Esophagus (tissue), 2 donors: ENCODE results near the gene KCNMA1. TPM values are rescaled to one million over a fixed set of nuclear protein-coding genes. Genes with fewer than 3 reads are reported as not detected.
A peak's percentile ranks its signal among the peaks of the same experiment; 100 is the strongest.

ENCODE experiments used
- H3K27ac ChIP-seq, 2 donors: one replicate each; pipeline ENCODE4 v1.5.1; 2013; ENCODE audit warnings: low read depth in 2 of 2, mild to moderate bottlenecking in 2 of 2, inconsistent platforms in 1 of 2, low read length in 1 of 2, moderate library complexity in 1 of 2
- H3K27me3 ChIP-seq, 2 donors: one replicate each; pipeline ENCODE4 v1.6.1; 2013; ENCODE audit warnings: low read length in 2 of 2, control low read depth in 1 of 2, mild to moderate bottlenecking in 1 of 2; ENCODE audit not compliant: insufficient read depth in 2 of 2, control insufficient read depth in 1 of 2
- H3K36me3 ChIP-seq, 2 donors: one replicate each; pipeline ENCODE4 v1.6.1; 2013; ENCODE audit warnings: low read length in 1 of 2; ENCODE audit not compliant: control insufficient read depth in 2 of 2, insufficient read depth in 2 of 2
- H3K4me1 ChIP-seq, 2 donors: one replicate each; pipeline ENCODE4 v1.6.1; 2013; ENCODE audit warnings: low read length in 1 of 2; ENCODE audit not compliant: control insufficient read depth in 2 of 2, insufficient read depth in 2 of 2
- H3K4me3 ChIP-seq, 2 donors: one replicate each; pipeline ENCODE4 v1.5.1; 2013; ENCODE audit warnings: low read length in 2 of 2, mild to moderate bottlenecking in 2 of 2, low read depth in 1 of 2, moderate library complexity in 1 of 2
- H3K9me3 ChIP-seq, 2 donors: one replicate each; pipeline ENCODE4 v1.6.1; 2013; ENCODE audit warnings: mild to moderate bottlenecking in 2 of 2, low read depth in 1 of 2, low read length in 1 of 2, moderate library complexity in 1 of 2; ENCODE audit not compliant: control insufficient read depth in 2 of 2, insufficient read depth in 1 of 2
- WGBS, 2 donors: extraction: QIAGEN DNeasy Blood & Tissue Kit; methylation state at CpG; one replicate each; pipeline ENCODE4 v1.1.7; 2013; 5-methylcytosine and 5-hydroxymethylcytosine counted together
- polyA plus RNA-seq, 2 donors: library from polyadenylated mRNA; stranded (reverse); fragments of 200-250 nt; gene quantifications; one replicate each; pipeline ENCODE4 v1.2.3, GENCODE V29; 2013
- donor health status: healthy with polysubstance abuse.
- donor health status: Bipolar disorder and iron deficiency.

Gene KCNMA1
- polyA plus RNA-seq, 2 donors = 8.4 to 11.2 TPM

GRCh38 chr10:77016278-77016815 lies 621.3 kb downstream of the KCNMA1 start:
- no peaks in the 10 kb centered on the region for H3K9me3 ChIP-seq
- H3K36me3 ChIP-seq = no peaks in the 10 kb centered on the region
- H3K4me3 ChIP-seq = no peak overlapping the region
- no peaks in the 10 kb centered on the region for H3K27me3 ChIP-seq
- 79 to 84% methylated on average over 7 of the region's 7 CpGs for WGBS, 2 donors
- H3K4me1 ChIP-seq = no peaks in the 10 kb centered on the region
- H3K27ac ChIP-seq = no peak overlapping the region

GRCh38 chr10:77015360-77015759 lies 622.2 kb downstream of the KCNMA1 start:
- no peaks in the 10 kb centered on the region for H3K27me3 ChIP-seq
- no peaks in the 10 kb centered on the region for H3K4me1 ChIP-seq
- H3K27ac ChIP-seq = no peak overlapping the region
- H3K4me3 ChIP-seq = no peak overlapping the region
- H3K36me3 ChIP-seq = no peaks in the 10 kb centered on the region
- no peaks in the 10 kb centered on the region for H3K9me3 ChIP-seq
- 92 to 97% methylated on average over 1 of the region's 1 CpG for WGBS, 2 donors

GRCh38 chr10:77012812-77013500 lies 624.7 kb downstream of the KCNMA1 start:
- H3K4me3 ChIP-seq = no peak overlapping the region
- no peaks in the 10 kb centered on the region for H3K36me3 ChIP-seq
- WGBS, 2 donors = 51 to 57% methylated on average over 2 of the region's 2 CpGs
- no peaks in the 10 kb centered on the region for H3K9me3 ChIP-seq
- H3K27ac ChIP-seq = peak overlapping the region in 1 of 2 donors; percentile 38
- H3K27me3 ChIP-seq = no peaks in the 10 kb centered on the region
- no peaks in the 10 kb centered on the region for H3K4me1 ChIP-seq

- H3K9me3 ChIP-seq = no peaks in the 10 kb centered on the region
- no peak overlapping the region for H3K4me3 ChIP-seq
- H3K27ac ChIP-seq = peak overlapping the region; percentile 38 to 53
- H3K27me3 ChIP-seq = no peaks in the 10 kb centered on the region
- WGBS, 2 donors = 36 to 53% methylated on average over 11 of the region's 11 CpGs
- no peaks in the 10 kb centered on the region for H3K36me3 ChIP-seq
- H3K4me1 ChIP-seq = peaks cover 0 to 2% of the 10 kb centered on the region in 2 donors
These were observed 625.5 kb downstream of the KCNMA1 start for GRCh38 chr10:77011874-77012811.

GRCh38 chr10:77010430-77010829 lies 627.2 kb downstream of the KCNMA1 start:
- H3K4me1 ChIP-seq = peaks cover 0 to 2% of the 10 kb centered on the region in 2 donors
- 89 to 91% methylated on average over 3 of the region's 3 CpGs for WGBS, 2 donors
- no peaks in the 10 kb centered on the region for H3K27me3 ChIP-seq
- no peak overlapping the region for H3K4me3 ChIP-seq
- no peaks in the 10 kb centered on the region for H3K36me3 ChIP-seq
- H3K27ac ChIP-seq = no peak overlapping the region
- H3K9me3 ChIP-seq = no peaks in the 10 kb centered on the region

GRCh38 chr10:77007834-77008233 lies 629.8 kb downstream of the KCNMA1 start:
- Histone ChIP-seq H3K9me3 (no peaks in the 10 kb centered on the region), H3K36me3 (no peaks in the 10 kb centered on the region), H3K27ac (no peak overlapping the region), H3K4me3 (no peak overlapping the region), H3K27me3 (no peaks in the 10 kb centered on the region), H3K4me1 (peaks cover 0 to 2% of the 10 kb centered on the region in 2 donors)
- WGBS, 2 donors = 80 to 87% methylated on average over 5 of the region's 5 CpGs

GRCh38 chr10:77006836-77007511 lies 630.6 kb downstream of the KCNMA1 start:
- H3K27ac ChIP-seq = no peak overlapping the region
- 74 to 79% methylated on average over 2 of the region's 2 CpGs for WGBS, 2 donors
- H3K27me3 ChIP-seq = no peaks in the 10 kb centered on the region
- H3K4me1 ChIP-seq = peaks cover 0 to 2% of the 10 kb centered on the region in 2 donors
- H3K4me3 ChIP-seq = no peak overlapping the region
- H3K36me3 ChIP-seq = no peaks in the 10 kb centered on the region
- H3K9me3 ChIP-seq = no peaks in the 10 kb centered on the region

GRCh38 chr10:77005871-77006270 lies 631.7 kb downstream of the KCNMA1 start:
- Histone ChIP-seq H3K9me3 (no peaks in the 10 kb centered on the region), H3K4me1 (peaks cover 0 to 2% of the 10 kb centered on the region in 2 donors), H3K27ac (no peak overlapping the region), H3K27me3 (no peaks in the 10 kb centered on the region), H3K4me3 (no peak overlapping the region), H3K36me3 (no peaks in the 10 kb centered on the region)

- Histone ChIP-seq H3K9me3 (no peaks in the 10 kb centered on the region), H3K4me1 (peaks cover 0 to 2% of the 10 kb centered on the region in 2 donors), H3K36me3 (no peaks in the 10 kb centered on the region), H3K4me3 (no peak overlapping the region), H3K27me3 (no peaks in the 10 kb centered on the region), H3K27ac (peak overlapping the region in 1 of 2 donors; percentile 3)
- 62 to 67% methylated on average over 3 of the region's 3 CpGs for WGBS, 2 donors
These were observed 632.6 kb downstream of the KCNMA1 start for GRCh38 chr10:77004917-77005564.
